K562 (cell line): ENCODE measurements around the gene GMPR. TPM values are rescaled to one million over a fixed set of nuclear protein-coding genes. Genes with fewer than 3 reads are reported as not detected.

Experiments
- CHD4 ChIP-seq: fragments of 200-600 bp; sonication (generic); IDR thresholded peaks from 3 replicates; pipeline ENCODE4 v1.6.1; 2012; ENCODE audit warnings: low read depth, mild to moderate bottlenecking, mixed read lengths, low read length, inconsistent platforms; ENCODE audit not compliant: insufficient read depth, insufficient replicate concordance, poor library complexity, severe bottlenecking
- CLOCK ChIP-seq: fragments of 250-450 bp; sonication (Bioruptor Pico); IDR thresholded peaks from 2 replicates; pipeline ENCODE4 v1.4.0; 2020; ENCODE audit warnings: mild to moderate bottlenecking, moderate library complexity, borderline replicate concordance
- ELF1 ChIP-seq: fragments of 200-800 bp; sonication (Bioruptor generic); IDR thresholded peaks from 2 replicates; pipeline ENCODE4 v1.6.1; 2016; ENCODE audit warnings: missing genetic modification characterization, missing compliant biosample characterization
- EWSR1 ChIP-seq: fragments of 450-650 bp; IDR thresholded peaks from 2 replicates; pipeline ENCODE4 v1.6.1; 2018; ENCODE audit warnings: borderline replicate concordance, mild to moderate bottlenecking, low read depth, moderate library complexity; ENCODE audit not compliant: partially characterized antibody
- EZH2 ChIP-seq: IDR thresholded peaks from 2 replicates; pipeline ENCODE4 v1.6.1; 2012; ENCODE audit warnings: low read depth, mild to moderate bottlenecking, inconsistent platforms, low read length, borderline replicate concordance
- FOS ChIP-seq: IDR thresholded peaks from 3 replicates; pipeline ENCODE4 v1.6.1; 2011; ENCODE audit not compliant: insufficient read length; ENCODE audit errors: extremely low read depth
- GTF3C2 ChIP-seq: IDR thresholded peaks from 3 replicates; pipeline ENCODE4 v1.6.1; 2011; ENCODE audit warnings: borderline replicate concordance, mild to moderate bottlenecking, moderate library complexity; ENCODE audit not compliant: insufficient read length; ENCODE audit errors: extremely low read depth
- HBP1 ChIP-seq: fragments of 450-650 bp; formaldehyde crosslinking; IDR thresholded peaks from 2 replicates; pipeline ENCODE4 v1.4.0; 2022; ENCODE audit warnings: missing genetic modification characterization
- LARP7 ChIP-seq: fragments of 450-650 bp; IDR thresholded peaks from 2 replicates; pipeline ENCODE4 v1.6.1; 2016
- MEF2D ChIP-seq: conservative IDR thresholded peaks from 2 replicates; pipeline ENCODE4 v1.6.1; 2016; ENCODE audit warnings: low read depth, missing genetic modification characterization, missing compliant biosample characterization
- MYNN ChIP-seq, 2 experiments: sonication (generic); formaldehyde crosslinking in 1 of 2; IDR thresholded peaks; 2 replicates each; pipeline versions ENCODE4 v1.5.0 to v1.6.1; 2016 to 2020; ENCODE audit warnings: antibody characterized with exemption in 1 of 2, missing genetic modification reagents in 1 of 2
- POLR3G ChIP-seq: IDR thresholded peaks from 2 replicates; pipeline ENCODE4 v1.6.1; 2011; ENCODE audit not compliant: insufficient read length, insufficient replicate concordance; ENCODE audit errors: extremely low read depth
- VEZF1 ChIP-seq: fragments of 200-800 bp; sonication (Bioruptor generic); IDR thresholded peaks from 2 replicates; pipeline ENCODE4 v1.6.1; 2017; ENCODE audit warnings: missing genetic modification characterization, missing compliant biosample characterization
- ZFP1 ChIP-seq: fragments of 450-650 bp; formaldehyde crosslinking; IDR thresholded peaks from 2 replicates; pipeline ENCODE4 v1.4.0; 2020; ENCODE audit warnings: mild to moderate bottlenecking, mixed read lengths
- ZNF165 ChIP-seq: fragments of 250-450 bp; sonication (Bioruptor Pico); IDR thresholded peaks from 2 replicates; pipeline ENCODE4 v1.4.0; 2020; ENCODE audit warnings: borderline replicate concordance
- ZNF263 ChIP-seq: sonication (generic); formaldehyde crosslinking; IDR thresholded peaks from 2 replicates; pipeline ENCODE4 v1.8.0; 2022; ENCODE audit warnings: mild to moderate bottlenecking, missing genetic modification reagents, borderline replicate concordance
- ZNF354B ChIP-seq: fragments of 250-450 bp; sonication (Bioruptor Pico); IDR thresholded peaks from 2 replicates; pipeline ENCODE4 v1.4.0; 2020
- polyA plus RNA-seq, 8 experiments: library from polyadenylated mRNA; depleted of rRNA in 4 of 8; stranded (reverse) in 5 of 8; unstranded in 3 of 8; fragments of >200 nt; fragmentation: Nextera tagmentation in 2 of 8; fragmentation: Illumina TruSeq in 1 of 8; extraction: Ambion mirVana in 2 of 8; extraction: Trizol in 1 of 8; gene quantifications; 2 replicates each; pipeline versions ENCODE4 v1.2.1 to v1.2.3, GENCODE V29; 2011 to 2014; ENCODE audit warnings: inconsistent platforms in 1 of 8, missing spikeins in 1 of 8
- total RNA-seq, 7 experiments: library from RNA; depleted of rRNA in 6 of 7; stranded (reverse); fragments of >200 nt in 6 of 7; fragmentation: Illumina TruSeq in 2 of 7; extraction: Trizol in 2 of 7; gene quantifications; 2 replicates each; pipeline versions ENCODE4 v1.2.1 to v1.2.3, GENCODE V29; 2011 to 2021; ENCODE audit warnings: low replicate concordance in 1 of 7

Gene GMPR
- total and polyA plus RNA-seq, 9 of the 15 experiments (the other 6 are each of a cell fraction or from before 2014, with no cell fraction given), result 34.6 to 83.7 (median 49.8) TPM

- TF ChIP-seq CHD4, result no peak
- TF ChIP-seq ELF1 (tag), result no peak; the same call in 1 of the 2 replicates
- no peak for TF ChIP-seq MYNN (IDR thresholded peaks at IDR 0.05)
- no peak for TF ChIP-seq MYNN (CRISPR knock-in tag; IDR thresholded peaks at IDR 0.05)
- TF ChIP-seq VEZF1 (CRISPR knock-in tag), result peak; percentile 77
- TF ChIP-seq GTF3C2, result no peak
- TF ChIP-seq ZFP1 (CRISPR knock-in tag), result no peak
- no peak for TF ChIP-seq HBP1 (CRISPR knock-in tag)
- TF ChIP-seq ZNF165 (CRISPR knock-in tag), result no peak
- no peak for TF ChIP-seq ZNF354B
- TF ChIP-seq CLOCK (CRISPR knock-in tag), result no peak
- no peak for TF ChIP-seq MEF2D (tag)
- no peak for TF ChIP-seq EWSR1
- no peak for TF ChIP-seq EZH2
- no peak for TF ChIP-seq LARP7
- no peak for TF ChIP-seq FOS
- no peak for TF ChIP-seq POLR3G
- TF ChIP-seq ZNF263, result peak; percentile 7; the same call in 1 of the 2 replicates
Measured at GRCh38 chr6:16238057-16238962, at the start of gene GMPR (continued).
